SW480 (cell line): ENCODE results near the gene SLC6A18.

ENCODE experiments used
- DNase-seq: peaks from one replicate; pipeline ENCODE4 v3.0.0-alpha.2; 2016; ENCODE audit warnings: low spot score

The SLC6A18 gene

GRCh38 chr5:1231354-1231905 is 6.2 kb downstream of the SLC6A18 start:
- DNase-seq = no peak

- no peak for DNase-seq
Observed at GRCh38 chr5:1232780-1233179, 7.6 kb downstream of the SLC6A18 start.

GRCh38 chr5:1235379-1235778 is 10.2 kb downstream of the SLC6A18 start:
- no peak for DNase-seq

GRCh38 chr5:1235838-1236237 is 10.7 kb downstream of the SLC6A18 start:
- no peak for DNase-seq

- peak; percentile 26 for DNase-seq
Observed at GRCh38 chr5:1239505-1240251, 14.5 kb downstream of the SLC6A18 start.

- DNase-seq = no peak
Observed at GRCh38 chr5:1240496-1241260, 15.5 kb downstream of the SLC6A18 start.

GRCh38 chr5:1241509-1242080 is 16.4 kb downstream of the SLC6A18 start:
- no peak for DNase-seq

- DNase-seq = no peak
Observed at GRCh38 chr5:1242733-1243486, 17.7 kb downstream of the SLC6A18 start.

- no peak for DNase-seq
Observed at GRCh38 chr5:1243487-1244130, 18.4 kb downstream of the SLC6A18 start.

- DNase-seq = no peak
Observed at GRCh38 chr5:1244255-1244654, 19.1 kb downstream of the SLC6A18 start.

- peak; percentile 40 for DNase-seq
Observed at GRCh38 chr5:1244976-1245375, 19.8 kb downstream of the SLC6A18 start.

- no peak for DNase-seq
Observed at GRCh38 chr5:1245905-1246576, 20.9 kb downstream of the SLC6A18 start.

GRCh38 chr5:1246711-1247431 is 21.7 kb downstream of the SLC6A18 start:
- DNase-seq = peak; percentile 62

- no peak for DNase-seq
Observed at GRCh38 chr5:1247811-1248210, 22.6 kb downstream of the SLC6A18 start.

GRCh38 chr5:1249366-1250280 is 24.4 kb downstream of the SLC6A18 start:
- DNase-seq = no peak

GRCh38 chr5:1251678-1252580 is 26.7 kb downstream of the SLC6A18 start:
- DNase-seq = no peak

- DNase-seq = no peak
Observed at GRCh38 chr5:1252681-1253080, 27.5 kb downstream of the SLC6A18 start.

GRCh38 chr5:1253456-1254105 is 28.4 kb downstream of the SLC6A18 start:
- no peak for DNase-seq
